B cell (primary cell): ENCODE results near the gene IMPA2.

Experiments
- EZH2 ChIP-seq: IDR thresholded peaks from 2 replicates; pipeline ENCODE4 v1.6.1; 2012; ENCODE audit warnings: borderline replicate concordance, low read depth, mild to moderate bottlenecking, moderate library complexity, low read length; ENCODE audit not compliant: insufficient read depth, poor library complexity, severe bottlenecking
- TF ChIP-seq, protein P1 (sequence below): fragments of 200-600 bp; IDR thresholded peaks from one replicate; pipeline ENCODE4 v1.8.0; 2022; ENCODE audit warnings: antibody characterized with exemption, mild to moderate bottlenecking

DNA sequence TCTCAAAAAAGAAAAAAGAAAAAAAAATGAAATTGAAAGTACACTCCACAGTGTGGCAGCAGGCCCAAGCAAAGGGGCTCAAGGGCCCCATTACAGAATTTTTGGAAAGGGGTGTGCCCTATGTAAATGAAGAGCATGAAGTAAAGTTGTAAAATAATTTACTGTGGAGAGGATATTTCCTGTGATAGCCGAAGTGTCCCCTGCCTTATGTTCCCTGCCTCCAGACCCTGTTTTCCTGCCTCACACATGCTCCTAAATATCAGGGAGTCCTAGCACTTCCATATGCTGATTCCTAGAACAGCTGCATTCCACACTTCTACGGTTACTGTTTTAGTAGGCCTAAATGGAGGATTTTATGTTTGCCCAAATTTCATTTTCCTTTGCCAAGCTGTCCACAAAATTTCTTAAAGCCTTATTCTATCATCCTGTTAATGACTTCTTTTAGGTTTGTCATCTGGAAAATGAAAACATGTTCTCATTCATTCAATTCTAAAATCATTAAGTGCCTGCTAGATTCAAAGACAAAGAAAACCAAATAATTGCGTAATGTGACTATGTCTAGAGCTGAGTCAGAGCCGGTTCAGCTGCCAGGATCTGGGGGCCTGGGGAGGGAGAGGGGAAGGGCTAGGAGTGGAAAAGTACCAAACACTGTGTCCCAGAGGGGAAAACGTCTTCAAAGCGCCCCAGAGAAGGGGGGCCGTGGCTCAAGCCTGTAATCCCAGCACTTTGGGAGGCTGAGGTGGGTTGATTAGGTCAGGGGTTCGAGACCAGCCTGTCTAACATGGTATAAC lies 25.9 kb upstream of the IMPA2 start:
- TF ChIP-seq, protein P1, sequence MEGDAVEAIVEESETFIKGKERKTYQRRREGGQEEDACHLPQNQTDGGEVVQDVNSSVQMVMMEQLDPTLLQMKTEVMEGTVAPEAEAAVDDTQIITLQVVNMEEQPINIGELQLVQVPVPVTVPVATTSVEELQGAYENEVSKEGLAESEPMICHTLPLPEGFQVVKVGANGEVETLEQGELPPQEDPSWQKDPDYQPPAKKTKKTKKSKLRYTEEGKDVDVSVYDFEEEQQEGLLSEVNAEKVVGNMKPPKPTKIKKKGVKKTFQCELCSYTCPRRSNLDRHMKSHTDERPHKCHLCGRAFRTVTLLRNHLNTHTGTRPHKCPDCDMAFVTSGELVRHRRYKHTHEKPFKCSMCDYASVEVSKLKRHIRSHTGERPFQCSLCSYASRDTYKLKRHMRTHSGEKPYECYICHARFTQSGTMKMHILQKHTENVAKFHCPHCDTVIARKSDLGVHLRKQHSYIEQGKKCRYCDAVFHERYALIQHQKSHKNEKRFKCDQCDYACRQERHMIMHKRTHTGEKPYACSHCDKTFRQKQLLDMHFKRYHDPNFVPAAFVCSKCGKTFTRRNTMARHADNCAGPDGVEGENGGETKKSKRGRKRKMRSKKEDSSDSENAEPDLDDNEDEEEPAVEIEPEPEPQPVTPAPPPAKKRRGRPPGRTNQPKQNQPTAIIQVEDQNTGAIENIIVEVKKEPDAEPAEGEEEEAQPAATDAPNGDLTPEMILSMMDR = no peak
- no peak for TF ChIP-seq EZH2
